NT2/D1 (cell line): ENCODE data around the gene CACNA2D1.

Experiments used
- SUZ12 ChIP-seq: IDR thresholded peaks from 2 replicates; pipeline ENCODE4 v1.6.1; 2011; ENCODE audit not compliant: insufficient read length, insufficient read depth; ENCODE audit errors: extremely low read depth
- YY1 ChIP-seq: IDR thresholded peaks from 2 replicates; pipeline ENCODE4 v1.6.1; 2011; ENCODE audit not compliant: insufficient read length, insufficient read depth
- ZNF274 ChIP-seq: IDR thresholded peaks from 2 replicates; pipeline ENCODE4 v1.6.1; 2011; ENCODE audit warnings: mild to moderate bottlenecking, low read depth, low read length

DNA sequence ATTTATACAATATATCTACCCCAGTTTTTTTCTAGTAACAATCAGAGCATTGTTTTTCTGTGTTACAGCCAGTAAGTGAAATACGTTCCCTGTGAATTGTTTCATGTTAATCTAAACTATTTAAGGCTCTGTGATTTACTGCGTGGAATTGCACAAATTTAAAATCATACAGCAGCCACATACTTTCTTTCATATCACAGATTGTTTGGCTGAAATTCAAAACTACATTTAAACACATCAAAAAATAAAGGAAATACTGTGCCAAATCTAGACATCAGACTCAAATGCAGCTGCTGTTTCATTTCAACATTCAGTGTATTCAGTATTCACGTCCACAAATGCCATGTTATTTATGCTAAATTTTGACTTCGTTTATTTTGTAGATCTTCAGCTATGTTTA lies 431.1 kb downstream of the CACNA2D1 start:
- TF ChIP-seq SUZ12 (no peak), ZNF274 (no peak), YY1 (no peak)
